Astrocyte (in vitro differentiated cells and primary cell): ENCODE measurements around the gene CYP2A6.
"Not testable (repeated sequence)": the region's sequence is repeated elsewhere in the genome, so short reads cannot be mapped to it uniquely, and the experiment has no call there.

Source experiments
- CTCF ChIP-seq: IDR thresholded peaks from 2 replicates; pipeline ENCODE4 v1.5.1; 2011; ENCODE audit warnings: low read depth, mild to moderate bottlenecking, inconsistent platforms, low read length, moderate library complexity; ENCODE audit not compliant: insufficient read depth
- EZH2 ChIP-seq: IDR thresholded peaks from 2 replicates; pipeline ENCODE4 v1.6.1; 2012; ENCODE audit warnings: mild to moderate bottlenecking, low read length, inconsistent platforms; ENCODE audit not compliant: insufficient read depth

GRCh38 chr19:40875526-40875951 lies 25.3 kb upstream of the CYP2A6 start:
- TF ChIP-seq CTCF, EZH2: not testable (repeated sequence)
